Brain microvascular endothelial cell (primary cell): Measurements from ENCODE around the gene CR1L.

Source experiments
- DNase-seq: peaks from one replicate; pipeline ENCODE4 v3.0.0-alpha.2; 2020
- H3K27ac ChIP-seq: fragments of 250-450 bp; sonication (Bioruptor Pico); 2 replicates; pipeline ENCODE4 v1.5.1; 2020; ENCODE audit warnings: mild to moderate bottlenecking, moderate library complexity
- H3K27me3 ChIP-seq: fragments of 250-450 bp; sonication (Bioruptor Pico); replicated peaks from 2 replicates; pipeline ENCODE4 v1.5.1; 2020; ENCODE audit warnings: mild to moderate bottlenecking
- H3K36me3 ChIP-seq: fragments of 250-450 bp; sonication (Bioruptor Pico); replicated peaks from 2 replicates; pipeline ENCODE4 v1.5.1; 2020; ENCODE audit warnings: mild to moderate bottlenecking
- H3K4me3 ChIP-seq: 2 replicates; pipeline ENCODE4 v1.5.1; 2011; ENCODE audit warnings: low read depth, mild to moderate bottlenecking, control low read depth, low read length, moderate library complexity
- CTCF ChIP-seq: IDR thresholded peaks from 2 replicates; pipeline ENCODE4 v1.5.1; 2011; ENCODE audit warnings: low read depth, mild to moderate bottlenecking, moderate library complexity, low read length, control low read depth, inconsistent platforms; ENCODE audit errors: missing control alignments
- in situ Hi-C: cut with HindIII; loops from 2 replicates; pipeline ENCODE4 v1.10.0; 2017; ENCODE audit warnings: low sequenced_read_pairs, low pct_ligation_motif_present

The CR1L gene

GRCh38 chr1:207645635-207646081, 725 bp downstream of the CR1L start:
- Histone ChIP-seq H3K4me3 (no peak overlapping the region), H3K27ac (no peak overlapping the region), H3K27me3 (peaks cover 3% of the 10 kb centered on the region), H3K36me3 (no peaks in the 10 kb centered on the region)
- TF ChIP-seq CTCF: no peak
- in situ Hi-C loops: no loop called here
- DNase-seq: no peak

GRCh38 chr1:207646171-207646570, 1.2 kb downstream of the CR1L start:
- TF ChIP-seq CTCF: no peak
- in situ Hi-C loops: no loop called here
- DNase-seq: no peak

GRCh38 chr1:207646944-207647579, 2.1 kb downstream of the CR1L start:
- no peak for DNase-seq
- Histone ChIP-seq H3K4me3 (no peak overlapping the region), H3K27ac (no peak overlapping the region), H3K36me3 (no peaks in the 10 kb centered on the region), H3K27me3 (peaks cover 3% of the 10 kb centered on the region)
- TF ChIP-seq CTCF: no peak
- in situ Hi-C loops: no loop called here

More at GRCh38 chr1:207646171-207646570, 1.2 kb downstream of the CR1L start:
- Histone ChIP-seq H3K4me3 (no peak overlapping the region), H3K36me3 (no peaks in the 10 kb centered on the region), H3K27me3 (peaks cover 3% of the 10 kb centered on the region), H3K27ac (no peak overlapping the region)

- Histone ChIP-seq H3K27ac (no peak overlapping the region), H3K27me3 (peaks cover 3% of the 10 kb centered on the region), H3K36me3 (no peaks in the 10 kb centered on the region), H3K4me3 (no peak overlapping the region)
- in situ Hi-C loops: no loop called here
- DNase-seq: no peak
- no peak for TF ChIP-seq CTCF
Measured at GRCh38 chr1:207647671-207648333, 2.9 kb downstream of the CR1L start.

- no peak for TF ChIP-seq CTCF
- H3K27me3 ChIP-seq: peaks cover 4% of the 10 kb centered on the region
- H3K36me3 ChIP-seq: no peaks in the 10 kb centered on the region
- in situ Hi-C loops: no loop called here
- no peak overlapping the region for H3K27ac ChIP-seq
- H3K4me3 ChIP-seq: no peak overlapping the region
- no peak for DNase-seq
Measured at GRCh38 chr1:207648334-207649209, 3.6 kb downstream of the CR1L start.
